Activated naive CD4-positive, alpha-beta T cell treated with anti-CD3 and anti-CD28 coated beads, Interleukin-2, amount 50 U/mL, for 72 hours (primary cell): Measurements from ENCODE around the gene TCP11. TPM values are rescaled to one million over a fixed set of nuclear protein-coding genes. Genes with fewer than 3 reads are reported as not detected.
A peak's percentile ranks its signal among the peaks of the same experiment; 100 is the strongest.

Source experiments
- ATAC-seq, 2 donors: fragments of 150-1000 bp; cut with Tn5 transposase; 2 replicates each; pipeline ENCODE4 v1.10.0; 2021; ENCODE audit warnings: mild to moderate bottlenecking in 2 of 2, moderate library complexity in 2 of 2
- DNase-seq, 2 donors: peaks; one replicate each; pipeline ENCODE4 v3.0.0; 2021 to 2022; ENCODE audit warnings: low spot score in 2 of 2
- H3K27ac Mint-ChIP-seq, 2 donors: one replicate each; pipeline ENCODE4 v1.8.0; 2022; ENCODE audit warnings: mild to moderate bottlenecking in 2 of 2, mixed read lengths in 2 of 2
- H3K36me3 Mint-ChIP-seq, 2 donors: one replicate each; pipeline ENCODE4 v1.8.0; 2022; ENCODE audit warnings: mixed read lengths in 2 of 2
- H3K9me3 Mint-ChIP-seq, 2 donors: one replicate each; pipeline ENCODE4 v1.8.0; 2022; ENCODE audit warnings: mixed read lengths in 2 of 2
- total RNA-seq, 2 donors: library from RNA; stranded (reverse); gene quantifications; one replicate each; pipeline ENCODE4 v1.2.3, GENCODE V29; 2022

Gene TCP11
- total RNA-seq = not detected

GRCh38 chr6:35141007-35141655 lies at the start of gene TCP11:
Gene TCP11, minus strand, starts transcription at chr6:35141339. Its CDS starts 469 bp downstream, at chr6:35140870.
- Mint-ChIP-seq H3K36me3 (no peaks in the 10 kb centered on the region), H3K27ac (no peak within 1 kb of the TSS), H3K9me3 (no peaks in the 10 kb centered on the region)
- DNase-seq (peak in 1 of 2 donors; percentile 12), ATAC-seq (peak; percentile 34 to 71)

- no peak for ATAC-seq
- Mint-ChIP-seq H3K27ac (no peak overlapping the region), H3K36me3 (no peaks in the 10 kb centered on the region), H3K9me3 (no peaks in the 10 kb centered on the region)
- DNase-seq = no peak
Measured at GRCh38 chr6:35190306-35190705, 49.2 kb upstream of the TCP11 start.

GRCh38 chr6:35188886-35189285 lies 47.7 kb upstream of the TCP11 start:
- H3K27ac Mint-ChIP-seq = no peak overlapping the region
- no peak for ATAC-seq
- DNase-seq = no peak
- no peaks in the 10 kb centered on the region for H3K9me3 Mint-ChIP-seq
- no peaks in the 10 kb centered on the region for H3K36me3 Mint-ChIP-seq

- H3K36me3 Mint-ChIP-seq = no peaks in the 10 kb centered on the region
- DNase-seq (no peak), ATAC-seq (no peak)
- no peaks in the 10 kb centered on the region for H3K9me3 Mint-ChIP-seq
- no peak overlapping the region for H3K27ac Mint-ChIP-seq
Measured at GRCh38 chr6:35186571-35186970, 45.4 kb upstream of the TCP11 start.

- H3K36me3 Mint-ChIP-seq = no peaks in the 10 kb centered on the region
- DNase-seq (no peak), ATAC-seq (no peak)
- H3K9me3 Mint-ChIP-seq = no peaks in the 10 kb centered on the region
- no peak overlapping the region for H3K27ac Mint-ChIP-seq
Measured at GRCh38 chr6:35185971-35186370, 44.8 kb upstream of the TCP11 start.

GRCh38 chr6:35185302-35185681 lies 44.2 kb upstream of the TCP11 start:
- Mint-ChIP-seq H3K9me3 (no peaks in the 10 kb centered on the region), H3K36me3 (no peaks in the 10 kb centered on the region), H3K27ac (no peak overlapping the region)
- ATAC-seq = no peak
- no peak for DNase-seq

- ATAC-seq (no peak), DNase-seq (no peak)
- no peaks in the 10 kb centered on the region for H3K36me3 Mint-ChIP-seq
- H3K27ac Mint-ChIP-seq = no peak overlapping the region
- no peaks in the 10 kb centered on the region for H3K9me3 Mint-ChIP-seq
Measured at GRCh38 chr6:35184580-35185301, 43.6 kb upstream of the TCP11 start.

GRCh38 chr6:35183935-35184334 lies 42.8 kb upstream of the TCP11 start:
- Mint-ChIP-seq H3K9me3 (no peaks in the 10 kb centered on the region), H3K27ac (no peak overlapping the region), H3K36me3 (no peaks in the 10 kb centered on the region)
- no peak for ATAC-seq
- no peak for DNase-seq

- Mint-ChIP-seq H3K9me3 (no peaks in the 10 kb centered on the region), H3K36me3 (no peaks in the 10 kb centered on the region), H3K27ac (no peak overlapping the region)
- ATAC-seq (no peak), DNase-seq (no peak)
Measured at GRCh38 chr6:35183281-35183680, 42.1 kb upstream of the TCP11 start.

- no peak overlapping the region for H3K27ac Mint-ChIP-seq
- ATAC-seq (no peak), DNase-seq (no peak)
- no peaks in the 10 kb centered on the region for H3K9me3 Mint-ChIP-seq
- no peaks in the 10 kb centered on the region for H3K36me3 Mint-ChIP-seq
Measured at GRCh38 chr6:35181933-35182612, 40.9 kb upstream of the TCP11 start.

GRCh38 chr6:35181308-35181932 lies 40.3 kb upstream of the TCP11 start:
- ATAC-seq = no peak
- H3K27ac Mint-ChIP-seq = no peak overlapping the region
- no peaks in the 10 kb centered on the region for H3K36me3 Mint-ChIP-seq
- H3K9me3 Mint-ChIP-seq = no peaks in the 10 kb centered on the region
- no peak for DNase-seq

GRCh38 chr6:35179901-35180535 lies 38.9 kb upstream of the TCP11 start:
- no peak for ATAC-seq
- Mint-ChIP-seq H3K9me3 (no peaks in the 10 kb centered on the region), H3K36me3 (no peaks in the 10 kb centered on the region), H3K27ac (no peak overlapping the region)
- no peak for DNase-seq

GRCh38 chr6:35178932-35179832 lies 38.0 kb upstream of the TCP11 start:
- ATAC-seq = peak in 1 of 2 donors; percentile 22

GRCh38 chr6:35178012-35178411 lies 36.9 kb upstream of the TCP11 start:
- Mint-ChIP-seq H3K36me3 (no peaks in the 10 kb centered on the region), H3K27ac (no peak overlapping the region), H3K9me3 (no peaks in the 10 kb centered on the region)
- no peak for DNase-seq
- no peak for ATAC-seq

More at GRCh38 chr6:35178932-35179832, 38.0 kb upstream of the TCP11 start:
- Mint-ChIP-seq H3K9me3 (no peaks in the 10 kb centered on the region), H3K36me3 (no peaks in the 10 kb centered on the region), H3K27ac (no peak overlapping the region)
- DNase-seq = no peak

- ATAC-seq = no peak
- no peak overlapping the region for H3K27ac Mint-ChIP-seq
- H3K36me3 Mint-ChIP-seq = no peaks in the 10 kb centered on the region
- no peaks in the 10 kb centered on the region for H3K9me3 Mint-ChIP-seq
- DNase-seq = no peak
Measured at GRCh38 chr6:35177596-35177995, 36.5 kb upstream of the TCP11 start.

GRCh38 chr6:35177157-35177556 lies 36.0 kb upstream of the TCP11 start:
- DNase-seq = no peak
- no peaks in the 10 kb centered on the region for H3K9me3 Mint-ChIP-seq
- no peak for ATAC-seq
- H3K27ac Mint-ChIP-seq = no peak overlapping the region
- no peaks in the 10 kb centered on the region for H3K36me3 Mint-ChIP-seq
